CD4-positive, alpha-beta T cell (primary cell): ENCODE data around the gene RNU6-8. TPM values are rescaled to one million over a fixed set of nuclear protein-coding genes. Genes with fewer than 3 reads are reported as not detected.

Experiments
- ATAC-seq: fragments of 200-7000 bp; cut with Tn5 transposase; one replicate; pipeline ENCODE4 v1.10.0; 2022; ENCODE audit warnings: mild to moderate bottlenecking; ENCODE audit not compliant: poor library complexity
- CTCF ChIA-PET: fragments of 350-600 bp; sonication (Branson Sonifier 250); formaldehyde crosslinking; loops from one replicate; lab custom pipeline; 2021; ENCODE audit warnings: antibody characterized with exemption, inconsistent platforms; lab: Charles Lee
- POLR2A ChIA-PET: fragments of 350-600 bp; sonication (Branson Sonifier 250); formaldehyde crosslinking; loops from one replicate; lab custom pipeline; 2021; ENCODE audit warnings: antibody characterized with exemption, inconsistent platforms; lab: Charles Lee
- DNase-seq, 14 experiments: peaks; one replicate each; pipeline ENCODE4 v3.0.0-alpha.2; 2013 to 2020; ENCODE audit warnings: mixed read lengths in 2 of 14
- H3K27ac ChIP-seq, 2 donors: one replicate each; pipeline versions ENCODE4 v1.5.1 to v1.7.0; 2013; ENCODE audit warnings: low read length in 2 of 2, low read depth in 1 of 2, mild to moderate bottlenecking in 1 of 2
- H3K27me3 ChIP-seq, 2 experiments: 1 replicate in 1 of 2; 2 replicates in 1 of 2; pipeline versions ENCODE4 v1.6.1 to v1.7.0; 2013; ENCODE audit warnings: low read length in 2 of 2, control low read depth in 1 of 2, mild to moderate bottlenecking in 1 of 2, moderate library complexity in 1 of 2; ENCODE audit not compliant: insufficient read depth in 2 of 2, control insufficient read depth in 1 of 2
- H3K36me3 ChIP-seq: one replicate; pipeline ENCODE4 v1.6.1; 2013; ENCODE audit warnings: low read length, control low read depth; ENCODE audit not compliant: insufficient read depth
- H3K4me1 ChIP-seq: one replicate; pipeline ENCODE4 v1.6.1; 2013; ENCODE audit warnings: low read length, control low read depth; ENCODE audit not compliant: insufficient read depth
- H3K4me3 ChIP-seq: one replicate; pipeline ENCODE4 v1.5.1; 2013; ENCODE audit warnings: mild to moderate bottlenecking, low read length, moderate library complexity
- H3K9me3 ChIP-seq, 2 experiments: 1 replicate in 1 of 2; 2 replicates in 1 of 2; pipeline versions ENCODE4 v1.6.1 to v1.7.0; 2013; ENCODE audit warnings: low read length in 2 of 2, mild to moderate bottlenecking in 2 of 2, control low read depth in 1 of 2, moderate library complexity in 1 of 2; ENCODE audit not compliant: control insufficient read depth in 1 of 2, insufficient read depth in 1 of 2
- H3K27ac Mint-ChIP-seq: one replicate; pipeline ENCODE4 v1.8.0; 2020; ENCODE audit warnings: mixed read lengths
- H3K27me3 Mint-ChIP-seq: one replicate; pipeline ENCODE4 v1.8.0; 2021; ENCODE audit warnings: mixed read lengths
- H3K36me3 Mint-ChIP-seq: one replicate; pipeline ENCODE4 v1.8.0; 2021; ENCODE audit warnings: low read depth, mixed read lengths
- H3K4me1 Mint-ChIP-seq: one replicate; pipeline ENCODE4 v1.8.0; 2021; ENCODE audit warnings: low read depth, mixed read lengths
- H3K4me3 Mint-ChIP-seq: one replicate; pipeline ENCODE4 v1.8.0; 2020; ENCODE audit warnings: mild to moderate bottlenecking, mixed read lengths
- H3K9me3 Mint-ChIP-seq: one replicate; pipeline ENCODE4 v1.8.0; 2020; ENCODE audit warnings: mixed read lengths
- intact Hi-C, 2 experiments: fragments of 100-400 bp; cut with DNase I in 1 of 2; cut with micrococcal nuclease in 1 of 2; formaldehyde crosslinking; loops; one replicate each; pipeline versions ENCODE4 v1.15.1 to v1.9.0; 2023 to 2025; cut with DNase I, micrococcal nuclease
- total RNA-seq, 174 experiments: library from RNA in 2 of 174; stranded (reverse) in 2 of 174; gene quantifications; one replicate each; pipeline ENCODE4 v1.2.3 and lab custom pipeline; 2021 to 2026
- TF ChIP-seq, protein P1 (sequence below): fragments of 200-600 bp; IDR thresholded peaks from one replicate; pipeline ENCODE4 v1.8.0; 2022; ENCODE audit warnings: antibody characterized with exemption, mild to moderate bottlenecking

The RNU6-8 gene
- total RNA-seq, 2 experiments from 2014 or later = not detected

DNA sequence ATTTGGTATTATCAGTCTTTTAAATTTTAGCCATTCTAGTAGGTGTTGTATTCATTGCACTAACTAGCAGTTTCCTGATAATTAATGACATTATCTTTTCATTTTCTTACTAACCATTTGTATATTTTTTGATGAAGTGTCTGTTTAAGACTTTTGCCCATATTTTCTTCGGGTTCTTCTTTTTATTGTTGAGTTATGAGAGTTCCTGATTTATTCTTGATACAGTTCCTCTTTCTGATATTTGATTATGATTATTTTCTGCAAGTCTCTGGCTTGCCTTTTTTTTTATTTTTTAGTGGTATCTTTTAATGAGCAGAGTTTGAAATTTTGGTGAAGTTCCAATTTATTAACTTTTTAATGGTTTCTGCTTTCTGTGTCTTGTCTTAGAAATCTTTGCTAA lies 7.4 kb downstream of the RNU6-8 start:
- Mint-ChIP-seq H3K27me3 (no peaks in the 10 kb centered on the region), H3K4me3 (no peak overlapping the region), H3K36me3 (no peaks in the 10 kb centered on the region), H3K9me3 (no peaks in the 10 kb centered on the region), H3K4me1 (no peaks in the 10 kb centered on the region), H3K27ac (no peak overlapping the region)
- no peak overlapping the region for H3K27ac ChIP-seq
- no peaks in the 10 kb centered on the region for H3K9me3 ChIP-seq
- no peaks in the 10 kb centered on the region for H3K36me3 ChIP-seq
- ATAC-seq = no peak
- no peaks in the 10 kb centered on the region for H3K4me1 ChIP-seq
- ChIA-PET POLR2A (no interaction called here), CTCF (no interaction called here)
- H3K27me3 ChIP-seq = peaks cover 0 to 7% of the 10 kb centered on the region in 2 experiments
- intact Hi-C loops = no loop called here
- H3K4me3 ChIP-seq = no peak overlapping the region
- no peak for DNase-seq
- TF ChIP-seq, protein P1, sequence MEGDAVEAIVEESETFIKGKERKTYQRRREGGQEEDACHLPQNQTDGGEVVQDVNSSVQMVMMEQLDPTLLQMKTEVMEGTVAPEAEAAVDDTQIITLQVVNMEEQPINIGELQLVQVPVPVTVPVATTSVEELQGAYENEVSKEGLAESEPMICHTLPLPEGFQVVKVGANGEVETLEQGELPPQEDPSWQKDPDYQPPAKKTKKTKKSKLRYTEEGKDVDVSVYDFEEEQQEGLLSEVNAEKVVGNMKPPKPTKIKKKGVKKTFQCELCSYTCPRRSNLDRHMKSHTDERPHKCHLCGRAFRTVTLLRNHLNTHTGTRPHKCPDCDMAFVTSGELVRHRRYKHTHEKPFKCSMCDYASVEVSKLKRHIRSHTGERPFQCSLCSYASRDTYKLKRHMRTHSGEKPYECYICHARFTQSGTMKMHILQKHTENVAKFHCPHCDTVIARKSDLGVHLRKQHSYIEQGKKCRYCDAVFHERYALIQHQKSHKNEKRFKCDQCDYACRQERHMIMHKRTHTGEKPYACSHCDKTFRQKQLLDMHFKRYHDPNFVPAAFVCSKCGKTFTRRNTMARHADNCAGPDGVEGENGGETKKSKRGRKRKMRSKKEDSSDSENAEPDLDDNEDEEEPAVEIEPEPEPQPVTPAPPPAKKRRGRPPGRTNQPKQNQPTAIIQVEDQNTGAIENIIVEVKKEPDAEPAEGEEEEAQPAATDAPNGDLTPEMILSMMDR = no peak

DNA sequence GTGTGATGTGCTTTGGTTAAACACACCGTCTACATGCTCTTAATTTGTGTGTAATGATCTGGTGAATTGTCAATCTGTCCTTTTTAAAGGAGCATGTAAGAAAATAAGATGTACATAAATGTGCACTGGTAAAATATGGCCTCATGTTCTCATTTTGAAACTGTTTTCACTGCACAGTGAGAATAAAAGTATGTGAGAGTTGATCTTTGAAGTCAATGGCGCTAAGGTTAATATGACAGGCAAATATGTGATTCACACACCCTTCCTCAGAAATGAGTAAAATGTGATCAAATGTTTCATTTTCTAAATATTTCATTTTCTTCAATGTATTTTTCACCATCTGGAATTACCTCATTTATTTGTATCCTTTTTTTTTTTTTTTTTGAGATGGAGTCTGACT lies 9.5 kb downstream of the RNU6-8 start:
- intact Hi-C loops = no loop called here
- Mint-ChIP-seq H3K36me3 (no peaks in the 10 kb centered on the region), H3K27me3 (no peaks in the 10 kb centered on the region), H3K9me3 (no peaks in the 10 kb centered on the region), H3K4me1 (no peaks in the 10 kb centered on the region), H3K4me3 (no peak overlapping the region), H3K27ac (no peak overlapping the region)
- ATAC-seq (no peak), DNase-seq (no peak)
- CTCF ChIA-PET = no interaction called here
- Histone ChIP-seq H3K27me3 (peaks cover 0 to 7% of the 10 kb centered on the region in 2 experiments), H3K4me1 (no peaks in the 10 kb centered on the region), H3K36me3 (no peaks in the 10 kb centered on the region), H3K27ac (no peak overlapping the region), H3K4me3 (no peak overlapping the region), H3K9me3 (no peaks in the 10 kb centered on the region)
- POLR2A ChIA-PET = no interaction called here
- TF ChIP-seq, protein P1 = no peak

DNA sequence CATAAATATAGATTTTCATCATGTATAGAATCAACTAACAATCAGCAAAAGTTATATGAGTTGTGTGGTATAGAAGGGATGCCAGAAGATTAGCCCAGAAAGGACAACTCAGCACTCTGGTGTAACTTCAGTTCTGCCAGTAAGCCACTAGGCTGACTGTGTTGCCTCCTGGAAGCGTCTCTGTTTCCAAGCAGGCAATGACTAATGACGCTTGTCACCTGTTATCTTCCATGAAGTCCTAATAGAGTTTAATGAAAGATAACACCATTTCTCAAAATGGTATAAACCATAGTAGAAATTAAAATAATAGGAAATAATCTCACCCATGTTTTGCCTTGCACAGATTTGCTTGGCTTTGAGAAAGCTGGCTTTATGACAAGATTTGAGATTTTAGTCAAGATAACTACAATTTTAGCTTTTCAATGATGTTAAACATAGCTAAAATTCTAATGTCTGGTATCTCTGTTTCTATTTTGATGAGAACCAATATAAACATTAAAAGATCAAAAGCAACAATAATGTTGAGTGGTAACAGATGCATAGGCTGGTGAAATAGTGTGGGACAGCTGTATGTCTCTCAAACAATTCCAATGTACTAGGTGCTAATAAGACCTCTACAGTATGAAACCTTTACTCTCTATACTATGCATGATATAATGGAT lies 10.2 kb downstream of the RNU6-8 start:
- intact Hi-C loops = no loop called here
- no peak for DNase-seq
- ATAC-seq = no peak
- H3K36me3 Mint-ChIP-seq = no peaks in the 10 kb centered on the region
- Histone ChIP-seq H3K4me1 (no peaks in the 10 kb centered on the region), H3K36me3 (no peaks in the 10 kb centered on the region), H3K9me3 (no peaks in the 10 kb centered on the region), H3K27me3 (peaks cover 0 to 7% of the 10 kb centered on the region in 2 experiments), H3K27ac (no peak overlapping the region), H3K4me3 (no peak overlapping the region)
- TF ChIP-seq, protein P1 = no peak
- H3K4me1 Mint-ChIP-seq = no peaks in the 10 kb centered on the region
- no peaks in the 10 kb centered on the region for H3K27me3 Mint-ChIP-seq
- H3K4me3 Mint-ChIP-seq = no peak overlapping the region
- ChIA-PET POLR2A (no interaction called here), CTCF (no interaction called here)
- no peak overlapping the region for H3K27ac Mint-ChIP-seq
- H3K9me3 Mint-ChIP-seq = no peaks in the 10 kb centered on the region
